ENCODE results near the gene ABCA6.

ABCA6 gene

GRCh38 chr17:69046121-69046807, 95.4 kb downstream of the ABCA6 start:
- no peak for DNase-seq

GRCh38 chr17:69045646-69046045, 96.0 kb downstream of the ABCA6 start:
- DNase-seq = no peak

GRCh38 chr17:69044371-69044770, 97.3 kb downstream of the ABCA6 start:
- DNase-seq = no peak

- DNase-seq = no peak
Measured at GRCh38 chr17:69043098-69043734, 98.5 kb downstream of the ABCA6 start.

GRCh38 chr17:69042308-69042707, 99.4 kb downstream of the ABCA6 start:
- no peak for DNase-seq

- no peak for DNase-seq
Measured at GRCh38 chr17:69031839-69032238, 109.9 kb downstream of the ABCA6 start.

GRCh38 chr17:69030169-69030568, 111.5 kb downstream of the ABCA6 start:
- no peak for DNase-seq

All from NCI-H2227 treated with DMSO at 0.1 percent for 48 hours (cell line).